GM18526 (cell line): ENCODE measurements around the gene PRKCB.

Source experiments
- POLR2A ChIP-seq: IDR thresholded peaks from 3 replicates; pipeline ENCODE4 v1.6.1; 2011; ENCODE audit not compliant: insufficient read length; ENCODE audit errors: extremely low read depth

The PRKCB gene

DNA sequence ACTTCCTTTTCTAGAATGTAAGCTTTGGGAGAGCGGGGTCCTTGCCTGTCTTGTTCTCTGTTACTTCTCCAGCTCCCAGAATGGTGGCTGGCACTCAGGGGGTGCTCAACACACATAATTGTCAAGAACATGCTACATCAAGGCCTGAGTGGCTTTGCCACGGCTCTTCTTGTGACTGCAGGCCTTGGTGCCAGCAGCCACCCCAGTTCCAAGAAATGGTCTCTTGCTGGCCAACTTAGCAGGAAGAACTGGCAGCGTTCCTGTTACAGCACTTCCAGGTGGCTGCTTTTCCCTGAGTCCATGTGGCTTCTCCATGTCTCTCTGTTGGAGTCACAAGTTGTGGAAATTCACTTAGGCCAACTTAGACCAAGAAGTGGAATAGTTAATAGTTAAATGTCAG is 36.1 kb downstream of the PRKCB start:
- TF ChIP-seq POLR2A: no peak

DNA sequence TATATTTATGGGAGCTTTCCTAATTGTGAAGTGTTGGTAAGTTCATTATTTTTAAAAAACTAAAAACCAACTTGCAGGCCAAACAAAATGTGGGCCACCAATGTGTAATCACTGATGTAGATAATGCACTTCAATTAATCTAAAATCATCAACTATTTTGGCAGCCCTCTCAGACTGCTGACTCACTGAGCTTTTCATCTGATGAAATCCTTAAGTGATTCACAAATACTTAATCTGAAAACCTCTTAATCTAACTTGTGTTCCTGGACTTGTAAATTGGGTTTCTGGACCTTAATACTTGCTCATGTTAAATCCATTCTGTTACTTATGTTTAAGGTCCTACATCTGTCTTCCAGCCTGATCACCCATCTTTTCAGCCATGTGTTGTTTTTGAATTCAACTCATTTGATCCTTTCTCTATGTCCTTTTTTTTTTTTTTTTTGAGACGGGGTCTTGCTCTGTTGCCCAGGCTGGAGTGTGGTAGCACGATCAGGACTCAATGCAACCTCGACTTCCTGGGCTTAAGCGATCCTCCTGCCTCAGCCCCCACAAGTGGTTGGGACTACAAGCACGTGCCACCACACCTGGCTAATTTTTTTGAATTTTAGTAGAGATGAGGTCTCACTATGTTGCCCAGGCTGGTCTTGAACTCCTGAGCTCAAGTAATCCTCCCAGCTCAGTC is 39.0 kb downstream of the PRKCB start:
- TF ChIP-seq POLR2A: no peak

DNA sequence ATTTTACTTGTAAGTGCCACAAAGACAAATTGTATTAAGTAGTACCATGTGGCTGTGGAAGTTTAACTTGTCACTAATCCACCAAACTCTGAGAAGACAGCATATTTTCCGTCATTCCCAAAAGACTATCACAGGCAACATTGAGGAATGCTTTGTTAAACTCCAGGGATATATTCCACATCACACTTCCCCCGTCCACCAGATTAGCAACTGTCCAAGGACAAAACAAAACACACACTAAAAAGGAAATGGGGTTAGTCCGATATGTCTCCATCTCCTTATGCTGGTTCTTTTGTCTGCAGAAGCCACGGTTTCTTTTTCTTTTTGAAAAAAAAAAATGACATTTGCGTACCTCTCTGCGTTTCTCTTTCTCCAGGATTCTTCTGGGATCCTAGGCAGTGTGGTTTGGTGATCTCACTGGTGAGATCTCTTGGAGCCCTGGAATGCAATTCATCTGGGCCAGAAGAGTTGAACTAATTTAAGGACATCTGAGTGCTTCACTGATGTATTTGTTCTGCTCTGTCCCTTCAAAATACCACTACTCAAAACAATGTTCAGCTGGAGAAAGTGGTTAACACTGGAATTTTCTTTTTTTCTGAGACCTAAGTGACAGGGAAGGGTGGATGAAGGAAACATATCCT is 40.6 kb downstream of the PRKCB start:
- TF ChIP-seq POLR2A: no peak

DNA sequence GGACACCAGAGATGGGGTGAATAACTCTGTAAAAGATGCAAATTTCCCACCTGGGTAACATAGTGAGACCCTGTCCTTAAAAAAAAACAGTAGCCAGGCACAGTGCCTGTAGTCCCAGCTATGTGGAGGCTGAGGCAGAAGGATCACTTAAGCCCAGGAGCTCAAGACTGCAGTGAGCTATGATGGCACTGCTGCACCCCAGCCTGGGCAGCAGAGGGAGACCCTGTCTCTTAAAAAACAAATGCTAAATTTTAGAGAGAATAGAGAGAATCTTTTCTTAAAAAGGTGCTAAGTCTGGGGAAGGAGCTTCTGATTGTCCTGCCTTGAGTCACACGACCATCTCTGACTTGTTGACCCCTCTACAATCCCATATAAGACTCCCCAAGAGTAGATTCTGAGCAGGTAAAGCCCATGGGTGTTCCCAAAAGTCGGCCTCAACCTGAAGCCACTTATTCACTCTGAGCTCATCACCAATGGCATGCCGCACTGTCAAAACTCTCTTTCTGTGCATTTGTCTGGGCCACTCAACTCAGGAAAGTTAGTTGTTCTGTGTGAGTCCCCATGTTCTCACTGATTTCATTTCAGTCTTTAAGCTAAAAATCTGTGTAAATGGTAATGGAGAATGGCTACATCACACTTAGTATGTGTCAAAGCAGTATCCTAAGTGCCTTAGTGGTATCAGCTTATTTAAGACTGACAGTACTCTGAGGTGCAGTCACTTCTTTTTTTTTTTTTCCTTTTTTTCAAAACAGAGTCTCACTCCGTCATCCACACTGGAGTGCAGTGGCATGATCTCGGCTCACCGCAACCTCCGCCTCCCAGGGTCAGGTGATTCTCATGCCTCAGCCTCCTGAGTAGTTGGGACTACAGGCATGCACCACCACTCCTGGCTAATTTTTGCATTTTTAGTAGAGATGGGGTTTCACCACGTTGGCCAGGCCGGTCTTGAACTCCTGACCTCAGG is 41.6 kb downstream of the PRKCB start:
- TF ChIP-seq POLR2A: no peak

DNA sequence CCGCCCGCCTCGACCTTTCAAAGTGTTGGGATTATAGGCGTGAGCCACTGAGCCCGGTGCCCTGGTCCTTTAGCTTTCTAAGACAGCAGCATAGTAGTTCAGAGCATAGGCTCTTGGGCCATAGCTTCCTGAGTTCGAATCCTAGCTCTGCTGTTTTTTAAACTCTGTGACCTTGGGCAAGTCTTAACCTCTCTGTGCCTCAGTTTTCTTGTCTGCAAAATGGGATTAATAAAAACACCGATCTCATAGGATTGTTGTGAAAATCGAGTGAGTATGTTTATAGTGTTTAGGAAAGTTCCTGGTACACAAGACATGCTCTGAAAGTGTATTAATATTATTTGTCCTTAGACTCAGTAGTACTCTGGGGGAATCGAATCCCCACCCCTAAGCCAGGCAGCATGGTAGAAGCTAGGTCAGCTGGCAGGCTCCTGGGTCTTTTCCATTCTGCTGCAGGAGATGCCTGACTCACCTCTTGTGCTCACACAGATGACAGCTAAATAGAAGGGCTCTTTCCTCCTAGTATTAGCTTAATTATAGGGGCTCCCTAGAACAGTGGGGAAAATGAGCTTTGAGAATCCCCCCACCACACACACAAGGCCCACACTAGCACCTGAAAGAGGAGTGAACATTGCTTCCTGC is 44.1 kb downstream of the PRKCB start:
- no peak for TF ChIP-seq POLR2A

DNA sequence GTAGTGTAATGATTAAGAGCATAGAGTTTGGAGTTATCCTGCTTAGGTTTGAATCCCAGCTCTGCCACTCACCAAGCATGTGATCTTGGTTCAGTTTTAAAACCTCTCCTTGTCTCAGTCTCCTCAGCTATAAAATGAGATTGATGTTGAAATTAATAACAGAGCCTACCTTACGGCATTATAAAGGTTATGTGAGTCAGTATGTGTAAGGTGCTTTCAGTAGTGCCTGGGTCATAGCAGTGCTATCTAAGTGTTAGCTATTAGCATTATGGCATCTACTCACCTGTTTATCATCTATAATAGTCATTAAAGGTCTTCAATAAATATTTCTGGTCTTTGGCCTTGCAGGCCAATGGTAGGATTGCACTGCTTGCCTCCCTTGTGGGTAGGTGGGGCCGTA is 53.4 kb downstream of the PRKCB start:
- no peak for TF ChIP-seq POLR2A

DNA sequence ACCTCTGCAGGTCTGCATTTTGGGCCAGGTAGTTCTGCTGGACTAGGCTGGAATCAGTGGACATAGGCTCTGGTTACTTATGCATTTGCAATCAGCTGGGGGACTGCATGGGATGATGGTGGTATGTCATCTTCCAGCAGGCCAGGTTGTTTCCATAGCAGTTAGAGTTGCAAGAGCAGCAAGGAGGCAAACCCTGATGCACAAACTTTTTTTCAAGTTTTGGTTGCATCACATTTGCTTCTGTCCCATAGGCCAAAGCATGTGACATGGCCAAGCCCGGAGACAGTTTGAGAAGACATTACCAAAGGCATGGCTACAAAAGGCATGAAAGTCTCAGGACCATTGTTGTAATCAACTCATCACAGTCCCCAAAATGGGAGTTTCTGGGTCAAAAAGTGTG is 58.2 kb downstream of the PRKCB start:
- no peak for TF ChIP-seq POLR2A

DNA sequence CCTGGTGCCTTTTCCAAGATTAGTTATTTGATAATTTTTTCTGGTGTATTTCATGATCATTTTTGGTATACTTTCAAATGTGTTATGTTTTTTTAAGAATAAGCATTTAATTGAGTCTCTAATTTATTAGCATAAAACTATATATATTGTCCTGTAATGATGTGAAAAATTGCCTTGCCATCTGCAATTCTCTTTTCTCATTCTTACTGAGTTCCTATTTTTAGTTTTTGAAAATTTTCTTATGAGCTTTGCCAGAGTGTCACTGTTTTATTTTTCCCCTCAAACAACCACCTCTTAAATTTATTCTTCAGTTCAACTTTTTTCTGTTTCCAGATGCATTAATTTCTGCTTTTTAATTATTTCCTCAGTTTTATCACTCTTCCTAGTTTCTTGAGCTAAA is 59.3 kb downstream of the PRKCB start:
- TF ChIP-seq POLR2A: no peak

DNA sequence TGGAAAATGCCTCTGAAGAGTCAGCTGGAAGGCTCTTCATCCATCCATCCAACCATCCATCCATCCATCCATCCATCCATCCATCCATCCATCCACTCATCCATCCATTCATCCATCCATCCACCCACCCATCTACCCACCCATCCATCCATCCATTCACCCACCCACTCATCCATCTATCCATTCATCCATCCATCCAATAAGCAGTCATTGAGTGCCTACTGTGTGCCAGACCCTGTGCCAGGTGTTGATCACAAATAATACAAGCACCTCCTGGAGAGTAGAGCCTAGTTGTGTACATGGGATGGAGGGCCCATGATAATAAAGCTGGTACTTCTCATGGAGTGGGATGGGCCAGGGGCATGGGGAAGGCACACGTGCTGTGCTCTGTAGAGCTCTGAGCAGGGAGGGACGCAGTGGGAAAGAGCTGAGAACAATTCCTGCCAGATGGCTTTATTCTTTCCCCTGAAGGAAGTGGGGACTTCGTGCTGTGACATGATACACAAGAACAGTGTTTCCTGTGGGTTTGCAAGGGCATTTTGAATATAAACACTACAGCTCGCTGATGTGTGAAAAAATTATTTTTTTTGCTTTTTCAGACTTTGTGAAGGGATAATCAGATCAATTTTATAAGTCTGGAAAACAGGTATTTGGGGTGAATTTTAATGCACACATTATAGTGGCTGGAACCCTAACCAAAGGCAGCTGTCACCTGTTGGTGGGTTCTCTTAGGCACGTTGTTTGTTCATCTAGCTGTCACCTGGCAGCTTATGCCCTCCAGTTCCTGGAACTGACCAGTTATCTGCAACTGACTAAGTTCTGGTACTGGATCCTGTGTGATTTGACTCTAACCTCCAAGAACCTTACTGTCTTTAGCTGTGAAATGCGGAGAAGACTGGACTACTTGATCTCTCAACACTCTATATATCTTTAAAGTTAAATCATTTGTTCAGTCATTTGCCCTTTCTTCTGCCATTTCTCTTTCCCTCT is 61.3 kb downstream of the PRKCB start:
- TF ChIP-seq POLR2A: no peak

DNA sequence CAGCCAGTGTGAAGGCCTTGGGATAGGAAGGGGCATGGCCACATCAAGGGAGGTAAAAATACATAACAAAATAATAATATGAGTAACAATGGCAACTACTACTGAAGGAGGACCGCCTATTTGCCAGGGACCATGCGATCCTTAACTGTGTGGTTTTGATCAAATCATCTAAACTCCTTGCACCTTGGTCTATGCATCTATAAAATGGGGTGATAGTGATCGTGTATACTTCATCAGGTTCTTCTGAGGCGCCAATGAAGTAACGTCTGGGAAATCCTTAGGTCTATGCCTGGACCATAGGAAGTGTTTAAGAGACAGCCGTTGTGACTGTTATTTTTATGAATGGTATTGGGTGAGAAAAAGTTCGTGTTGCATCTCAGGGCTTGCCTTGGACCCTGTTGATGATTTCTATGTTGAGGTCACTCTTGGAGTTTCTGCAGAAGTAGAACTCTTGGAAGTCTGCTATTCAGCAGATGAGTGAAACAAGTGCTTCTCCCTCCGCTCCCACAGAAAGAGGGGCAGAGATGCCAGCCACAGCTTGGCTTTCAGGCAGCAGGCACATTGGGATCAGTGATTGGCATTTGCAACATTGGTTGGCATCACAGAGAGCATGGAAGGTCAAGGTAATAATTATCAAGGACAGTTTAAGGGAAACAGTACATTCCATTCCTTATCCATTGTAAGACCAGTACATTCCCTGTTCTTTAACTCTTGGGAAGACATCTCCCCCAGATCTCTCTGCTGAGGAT is 63.1 kb downstream of the PRKCB start:
- TF ChIP-seq POLR2A: no peak

DNA sequence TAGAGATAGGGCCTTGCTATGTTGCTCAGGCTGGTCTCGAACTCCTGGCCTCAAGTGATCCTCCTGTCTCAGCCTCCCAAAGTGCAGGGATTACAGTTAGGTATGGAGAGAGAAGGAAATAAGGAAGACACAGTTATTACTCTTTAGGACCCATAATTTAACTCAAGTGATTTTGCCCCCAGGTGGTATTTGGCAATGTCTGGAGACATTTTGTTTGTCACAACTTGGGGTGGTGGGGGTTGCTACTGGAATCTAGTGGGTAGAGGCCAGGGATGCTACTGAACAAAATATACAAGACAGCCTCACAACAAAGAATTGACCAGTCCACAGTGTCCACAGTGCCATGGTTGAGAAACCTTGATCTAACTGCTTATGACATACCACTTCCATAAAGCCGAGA is 64.1 kb downstream of the PRKCB start:
- TF ChIP-seq POLR2A: no peak

DNA sequence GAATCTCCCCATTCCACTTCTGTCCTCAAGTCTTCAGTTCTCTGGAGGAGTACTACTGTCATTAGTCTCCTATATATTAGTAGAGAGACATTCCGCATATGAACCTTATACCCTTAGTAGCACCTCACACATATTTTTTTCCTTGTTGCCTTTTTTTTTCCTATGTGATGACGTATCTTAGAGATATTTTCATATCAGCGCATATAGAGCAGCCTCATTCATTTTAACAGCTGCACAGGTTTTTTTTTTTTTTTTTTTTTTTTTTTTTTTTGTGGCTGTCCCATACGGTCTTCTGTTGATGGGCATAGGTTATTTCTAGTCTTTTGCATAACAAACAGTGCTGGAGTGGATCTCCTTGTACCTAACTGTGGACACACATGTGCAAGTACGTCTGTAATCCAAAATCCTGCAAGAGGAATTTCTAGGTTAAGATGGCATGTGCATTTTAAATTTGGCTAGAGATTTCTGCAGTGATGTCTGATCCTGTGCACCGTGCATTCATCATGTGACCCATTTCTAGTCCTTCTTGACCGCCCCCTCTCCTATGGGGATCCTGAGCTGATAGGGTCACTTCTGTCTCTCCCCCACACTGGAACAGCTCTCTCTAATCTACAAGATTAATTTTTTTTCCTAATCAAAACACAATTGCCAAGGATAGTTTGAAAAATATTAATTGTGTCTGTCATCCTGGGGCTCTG is 64.8 kb downstream of the PRKCB start:
- TF ChIP-seq POLR2A: no peak
